H7 (cell line): ENCODE results near the gene CRYBA4. TPM values are rescaled to one million over a fixed set of nuclear protein-coding genes. Genes with fewer than 3 reads are reported as not detected.
A peak's percentile ranks its signal among the peaks of the same experiment; 100 is the strongest.

Source experiments
- DNase-seq: peaks from one replicate; pipeline ENCODE4 v3.0.0; 2012
- H3K27me3 ChIP-seq: 2 replicates; pipeline ENCODE4 v1.6.0; 2011; ENCODE audit warnings: mild to moderate bottlenecking, low read length; ENCODE audit not compliant: control insufficient read depth, insufficient read depth
- H3K36me3 ChIP-seq: replicated peaks from 2 replicates; pipeline ENCODE4 v1.5.1; 2011; ENCODE audit warnings: low read length; ENCODE audit not compliant: control insufficient read depth, insufficient read depth
- H3K4me3 ChIP-seq: 2 replicates; pipeline ENCODE4 v1.5.1; 2011; ENCODE audit warnings: low read depth, mild to moderate bottlenecking, control low read depth, low read length, moderate library complexity; ENCODE audit not compliant: insufficient read depth
- total RNA-seq: library from RNA; depleted of rRNA; stranded (reverse); fragments of >200 nt; shearing (Covaris generic); gene quantifications from 2 replicates; pipeline ENCODE4 v1.2.3, GENCODE V29; 2014

The CRYBA4 gene
- total RNA-seq, 1 experiment from 2014 or later, result not detected

DNA sequence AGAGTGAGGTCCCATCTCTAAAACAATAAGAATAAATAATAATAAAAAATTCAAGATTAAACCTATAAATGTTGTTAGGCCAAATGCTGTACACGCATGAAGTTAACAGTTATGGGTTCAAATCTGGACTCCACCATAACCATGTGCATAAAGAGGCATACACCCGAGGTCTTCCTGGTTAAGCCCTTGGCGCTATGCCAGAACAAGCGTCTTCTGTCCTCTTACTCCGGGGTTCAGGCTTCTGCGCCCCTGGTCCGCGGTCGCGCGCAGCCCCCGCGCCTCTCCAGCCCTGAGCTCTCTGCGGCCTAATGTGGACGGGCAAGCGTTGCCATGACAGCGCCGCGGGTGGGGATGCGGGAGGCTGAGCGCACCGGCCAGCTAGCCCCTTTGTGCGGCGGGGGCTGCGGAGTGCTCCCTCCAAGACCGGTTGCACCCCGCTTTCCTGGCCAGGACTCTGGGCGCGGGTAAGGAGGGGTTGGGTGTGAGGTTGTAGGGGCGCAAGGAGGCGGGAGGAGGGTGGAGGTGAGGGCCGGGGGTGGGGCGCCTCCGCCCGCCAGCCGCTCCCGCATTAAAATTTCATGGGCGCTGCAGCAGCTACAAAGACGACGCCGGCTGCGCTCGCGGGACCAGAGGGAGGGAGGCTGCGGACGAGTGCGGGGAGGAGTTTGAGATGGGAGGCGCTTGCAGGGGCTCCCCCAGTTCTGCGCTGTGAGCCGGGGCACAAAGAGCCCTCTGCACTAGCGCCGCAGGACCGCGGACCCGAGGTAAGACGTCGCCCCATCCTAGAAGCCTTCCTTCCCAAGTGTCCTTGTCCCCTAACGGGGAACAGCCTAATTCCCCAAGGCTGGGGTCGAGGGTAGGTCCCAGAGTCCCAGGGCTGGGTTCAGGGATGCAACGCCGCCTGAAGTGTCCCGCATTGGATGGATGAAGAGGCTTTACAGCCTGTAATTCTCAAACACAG is 35.4 kb downstream of the CRYBA4 start, which contains the start of gene MIAT:
TSS of gene MIAT (plus strand) at position 698 of the 961 bp plus-strand sequence.
- H3K4me3 ChIP-seq, result peak within 1 kb of the TSS; percentile 56
- DNase-seq, result peak; percentile 92
- H3K36me3 ChIP-seq, result no peaks in the 10 kb centered on the region; the same call in 1 of the 2 replicates
- H3K27me3 ChIP-seq, result peaks cover 18% of the 10 kb centered on the region

DNA sequence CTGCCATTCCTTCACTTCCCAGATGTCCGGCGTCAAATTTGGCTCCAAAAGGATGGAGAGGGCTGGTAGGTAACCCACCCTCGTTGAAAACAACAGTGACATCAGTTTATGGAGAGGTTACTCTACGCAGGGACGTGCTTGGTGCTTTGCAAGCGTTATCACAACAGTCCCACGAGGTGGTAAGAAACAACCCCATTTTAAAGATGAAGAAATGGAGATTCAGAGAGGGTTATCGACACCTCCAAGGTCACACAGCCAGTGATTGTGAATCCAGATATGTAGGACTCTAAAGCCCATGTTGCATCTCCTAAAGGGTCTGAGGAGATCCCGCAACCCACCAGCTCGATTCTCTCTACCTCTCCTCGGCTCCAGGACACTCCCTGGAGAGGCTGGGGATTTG is 36.4 kb downstream of the CRYBA4 start:
- DNase-seq, result no peak
- Histone ChIP-seq H3K27me3 (peaks cover 18% of the 10 kb centered on the region), H3K36me3 (peaks cover 2% of the 10 kb centered on the region), H3K4me3 (peak overlapping the region; percentile 56)

DNA sequence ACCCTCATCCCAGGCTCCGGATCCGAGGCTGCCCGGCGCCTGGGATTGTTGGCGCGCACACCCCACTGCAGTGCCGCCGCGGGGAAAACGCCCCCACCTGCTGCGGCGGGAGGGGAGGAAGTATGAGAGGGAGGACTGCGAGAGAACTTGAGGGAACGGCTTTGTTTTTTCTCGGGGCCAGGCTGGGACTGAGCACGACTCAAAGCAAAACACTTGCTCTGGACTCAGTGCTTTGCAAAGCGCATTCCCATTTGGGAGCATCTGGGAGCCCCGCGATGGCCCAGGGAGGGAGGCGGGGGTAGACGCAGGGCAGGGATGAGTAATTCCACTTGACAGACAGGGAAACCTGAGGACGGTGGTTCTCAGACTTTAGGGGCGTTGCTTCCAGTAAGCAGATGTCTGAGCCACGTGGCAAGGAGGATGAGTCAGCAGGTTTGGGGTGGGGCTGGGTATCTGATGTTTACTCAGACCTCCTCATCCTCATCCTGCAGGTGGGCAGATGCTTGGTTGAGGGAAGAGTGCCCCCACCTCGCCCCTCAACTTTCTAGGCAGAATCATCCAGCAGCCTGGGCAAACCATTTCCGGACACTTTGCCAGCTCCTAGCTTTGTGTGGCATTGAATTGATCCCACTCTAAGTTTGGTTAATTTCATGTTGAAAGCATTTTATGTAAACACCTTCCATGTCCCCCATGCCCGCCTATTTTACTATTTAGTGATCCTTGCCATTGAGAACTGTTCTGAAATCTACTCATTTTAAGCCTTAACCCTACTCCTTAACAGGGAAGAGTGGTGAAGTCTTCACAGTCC is 37.1 kb downstream of the CRYBA4 start:
- peak; percentile 93 for DNase-seq
- H3K27me3 ChIP-seq, result peaks cover 18% of the 10 kb centered on the region
- H3K4me3 ChIP-seq, result peak overlapping the region; percentile 56
- H3K36me3 ChIP-seq, result peaks cover 2% of the 10 kb centered on the region

DNA sequence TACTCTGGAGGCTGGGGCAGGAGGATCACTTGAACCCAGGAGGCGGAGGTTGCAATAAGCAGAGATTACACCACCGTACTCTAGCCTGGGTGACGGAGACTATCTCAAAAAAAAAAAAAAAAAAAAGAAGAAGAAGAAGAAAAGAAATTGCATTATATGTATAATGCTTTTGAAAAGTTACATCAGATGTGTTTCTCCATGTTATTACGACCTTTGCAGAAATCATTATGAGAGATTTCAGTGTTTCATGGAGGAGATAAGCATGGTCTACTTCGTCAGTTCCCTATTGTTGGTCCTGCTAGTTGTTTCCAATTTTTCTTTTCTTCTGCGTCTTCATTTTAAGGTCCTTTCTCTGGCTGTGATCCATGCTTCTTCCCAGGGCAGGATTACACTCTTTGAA is 38.6 kb downstream of the CRYBA4 start:
- Histone ChIP-seq H3K27me3 (peaks cover 18% of the 10 kb centered on the region), H3K36me3 (peaks cover 4% of the 10 kb centered on the region), H3K4me3 (no peak overlapping the region)
- DNase-seq, result no peak

DNA sequence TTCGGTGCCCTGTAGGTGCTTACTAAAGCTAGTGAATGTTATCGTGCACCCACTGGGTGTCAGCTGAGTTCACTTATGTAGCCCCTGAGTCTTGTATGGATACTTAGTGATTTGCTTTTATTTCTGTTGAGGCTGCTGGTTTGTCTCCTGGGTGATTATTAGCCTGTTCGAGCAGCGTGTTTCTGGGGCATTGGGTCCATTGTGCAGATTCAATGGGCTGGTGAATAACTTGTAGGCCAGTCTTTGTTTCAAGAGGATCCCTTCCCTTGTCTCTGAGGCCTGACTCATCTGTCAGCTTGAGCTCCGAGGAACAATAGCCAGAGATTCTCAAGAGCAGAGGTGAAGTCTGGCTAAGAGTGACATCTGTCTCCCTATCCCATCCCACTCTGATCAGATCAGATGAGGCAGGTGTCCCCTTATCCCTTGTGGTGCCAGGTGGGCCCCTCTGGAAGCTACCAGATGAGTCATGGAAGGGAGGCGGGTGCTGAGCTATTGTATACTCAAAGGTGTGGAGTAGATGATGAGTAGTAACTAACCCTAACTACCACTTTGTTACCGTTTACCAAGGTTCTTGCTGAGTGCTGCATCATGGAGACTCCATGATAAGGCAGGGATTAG is 39.3 kb downstream of the CRYBA4 start:
- DNase-seq, result peak; percentile 54
- Histone ChIP-seq H3K4me3 (no peak overlapping the region), H3K27me3 (peaks cover 18% of the 10 kb centered on the region), H3K36me3 (peaks cover 6% of the 10 kb centered on the region)

DNA sequence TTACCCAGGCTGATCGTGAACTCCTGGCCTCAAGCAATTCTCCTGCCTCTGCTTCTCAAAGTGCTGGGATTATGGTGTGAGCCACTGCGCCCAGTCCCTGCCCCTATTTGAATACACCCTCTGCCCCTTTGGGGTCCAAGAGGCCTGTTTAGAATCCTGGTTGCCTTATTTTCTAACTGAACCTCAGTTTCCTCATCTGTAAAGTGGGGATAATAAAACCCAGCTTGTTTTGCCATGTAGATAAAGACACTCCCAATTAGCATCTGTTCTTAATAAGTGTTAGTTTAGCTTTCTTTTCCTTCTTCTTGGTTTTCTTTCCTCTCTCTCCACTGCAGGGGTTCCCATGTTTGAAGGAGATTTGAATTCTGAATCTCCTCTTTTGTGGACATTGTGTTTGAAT is 40.4 kb downstream of the CRYBA4 start:
- no peak for DNase-seq

DNA sequence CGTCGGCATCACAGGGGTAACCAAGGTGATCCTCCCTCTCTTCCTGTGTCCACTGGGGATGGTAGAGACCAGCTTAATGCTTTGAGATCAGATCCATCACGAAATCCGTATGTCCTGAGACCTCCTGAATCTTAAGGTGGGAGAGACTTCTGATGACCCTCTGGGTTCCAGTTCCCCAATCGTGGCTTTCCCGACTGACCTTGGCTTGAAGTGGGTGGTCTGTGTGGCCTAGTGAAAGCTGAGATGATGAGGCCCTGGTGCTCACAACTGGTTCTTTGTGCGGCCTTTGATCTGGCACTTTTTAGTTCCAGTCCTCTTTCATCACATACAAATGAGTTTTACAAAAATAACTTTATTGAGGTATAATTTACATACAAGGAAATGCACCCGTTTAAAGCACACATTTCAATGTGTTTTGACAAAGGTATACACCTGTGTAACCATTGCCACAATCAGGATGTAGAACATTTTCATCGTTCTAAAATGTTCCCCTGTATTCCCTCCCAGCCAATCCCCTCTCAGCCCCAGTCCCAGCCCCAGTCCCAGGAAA is 41.7 kb downstream of the CRYBA4 start:
- peaks cover under 1% of the 10 kb centered on the region for H3K27me3 ChIP-seq
- DNase-seq, result no peak
- H3K4me3 ChIP-seq, result no peak overlapping the region
- peaks cover 11% of the 10 kb centered on the region for H3K36me3 ChIP-seq

More for the DNA sequence above, 40.4 kb downstream of the CRYBA4 start:
- Histone ChIP-seq H3K36me3 (peaks cover 11% of the 10 kb centered on the region), H3K27me3 (peaks cover 13% of the 10 kb centered on the region), H3K4me3 (no peak overlapping the region)

DNA sequence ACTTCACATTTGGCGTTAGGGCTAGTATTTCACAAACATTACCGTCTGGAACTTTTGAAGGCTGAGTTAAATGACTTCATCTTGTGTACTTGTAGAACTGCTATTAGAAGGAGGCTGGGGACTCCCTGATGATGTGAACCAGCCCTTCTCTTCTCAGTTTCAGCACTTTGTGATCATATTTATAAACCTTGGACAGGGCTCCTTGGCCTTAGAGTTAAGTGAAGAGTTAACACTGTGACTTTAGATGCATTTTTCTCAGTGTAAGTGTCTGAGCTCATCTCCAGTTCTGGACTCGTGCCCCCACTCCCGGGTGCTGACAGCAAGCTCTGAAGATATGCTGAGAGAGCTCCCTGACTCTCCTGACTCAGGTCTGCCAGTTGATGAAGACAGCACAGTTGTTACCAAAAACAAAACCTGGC is 44.1 kb downstream of the CRYBA4 start:
- no peak for DNase-seq
- Histone ChIP-seq H3K27me3 (no peaks in the 10 kb centered on the region), H3K4me3 (no peak overlapping the region), H3K36me3 (peaks cover 15% of the 10 kb centered on the region)

DNA sequence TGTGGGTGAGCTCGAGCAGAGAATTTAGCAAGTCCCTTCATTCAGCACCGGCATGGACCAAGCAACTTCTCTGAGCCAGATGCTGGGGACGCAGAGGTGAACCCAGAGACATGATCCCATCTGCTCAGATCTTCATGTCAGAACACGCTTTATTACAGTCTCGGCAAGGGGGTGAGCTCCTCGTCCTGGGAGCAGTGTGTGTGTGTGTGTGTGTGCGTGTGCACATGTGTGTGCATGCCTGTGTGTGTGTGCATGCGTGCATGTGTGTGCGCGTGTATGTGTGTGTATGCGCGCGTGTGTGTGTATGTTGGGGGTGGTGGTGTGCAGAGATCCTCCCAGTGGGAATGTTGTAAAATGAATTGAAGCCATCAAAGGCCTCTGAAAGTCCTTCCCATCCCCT is 45.4 kb downstream of the CRYBA4 start:
- Histone ChIP-seq H3K36me3 (peaks cover 15% of the 10 kb centered on the region), H3K4me3 (no peak overlapping the region), H3K27me3 (no peaks in the 10 kb centered on the region)
- no peak for DNase-seq

DNA sequence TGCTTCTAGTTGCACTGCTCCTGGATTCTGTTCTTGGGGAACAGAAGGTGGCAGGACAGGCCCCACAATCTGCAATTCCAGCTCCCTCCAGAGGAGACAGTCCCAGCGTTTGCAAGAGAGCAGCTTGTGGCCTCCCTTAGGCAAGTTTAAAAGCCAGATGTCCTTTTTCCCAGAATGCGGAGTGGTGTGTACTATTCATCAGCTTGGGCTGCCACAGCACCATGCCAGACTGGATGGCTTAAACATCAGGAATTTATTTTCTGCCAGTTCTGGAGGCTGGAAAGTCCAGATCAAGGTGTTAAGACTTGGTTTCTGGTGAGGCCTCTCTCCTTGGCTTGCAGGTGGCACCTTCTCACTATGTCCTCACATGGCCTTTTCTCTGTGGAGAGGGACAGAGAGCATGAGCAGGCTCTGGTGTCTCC is 47.3 kb downstream of the CRYBA4 start:
- peak; percentile 78 for DNase-seq
- H3K27me3 ChIP-seq, result no peaks in the 10 kb centered on the region
- H3K36me3 ChIP-seq, result peaks cover 13% of the 10 kb centered on the region
- H3K4me3 ChIP-seq, result no peak overlapping the region

DNA sequence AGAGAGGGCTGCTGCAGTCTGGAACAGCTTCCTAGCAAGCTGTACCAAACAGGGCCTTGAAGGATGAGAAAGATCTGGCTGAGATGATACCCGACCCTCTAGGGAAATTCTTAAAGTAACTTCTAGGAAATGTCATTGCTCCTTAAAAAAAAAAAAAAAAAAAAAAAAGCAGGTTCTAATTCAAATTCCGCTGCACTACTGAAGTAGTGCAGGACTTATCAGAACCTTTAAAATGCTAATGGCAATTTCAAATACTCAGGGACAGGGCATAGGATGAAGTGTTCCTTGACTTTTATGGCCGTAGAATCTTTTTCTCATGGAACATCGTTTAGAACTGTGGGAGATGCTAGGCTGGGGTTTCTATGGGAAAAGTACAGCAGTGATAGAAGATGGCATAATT is 48.7 kb downstream of the CRYBA4 start:
- Histone ChIP-seq H3K4me3 (no peak overlapping the region), H3K36me3 (peaks cover 10% of the 10 kb centered on the region), H3K27me3 (no peaks in the 10 kb centered on the region)
- no peak for DNase-seq

DNA sequence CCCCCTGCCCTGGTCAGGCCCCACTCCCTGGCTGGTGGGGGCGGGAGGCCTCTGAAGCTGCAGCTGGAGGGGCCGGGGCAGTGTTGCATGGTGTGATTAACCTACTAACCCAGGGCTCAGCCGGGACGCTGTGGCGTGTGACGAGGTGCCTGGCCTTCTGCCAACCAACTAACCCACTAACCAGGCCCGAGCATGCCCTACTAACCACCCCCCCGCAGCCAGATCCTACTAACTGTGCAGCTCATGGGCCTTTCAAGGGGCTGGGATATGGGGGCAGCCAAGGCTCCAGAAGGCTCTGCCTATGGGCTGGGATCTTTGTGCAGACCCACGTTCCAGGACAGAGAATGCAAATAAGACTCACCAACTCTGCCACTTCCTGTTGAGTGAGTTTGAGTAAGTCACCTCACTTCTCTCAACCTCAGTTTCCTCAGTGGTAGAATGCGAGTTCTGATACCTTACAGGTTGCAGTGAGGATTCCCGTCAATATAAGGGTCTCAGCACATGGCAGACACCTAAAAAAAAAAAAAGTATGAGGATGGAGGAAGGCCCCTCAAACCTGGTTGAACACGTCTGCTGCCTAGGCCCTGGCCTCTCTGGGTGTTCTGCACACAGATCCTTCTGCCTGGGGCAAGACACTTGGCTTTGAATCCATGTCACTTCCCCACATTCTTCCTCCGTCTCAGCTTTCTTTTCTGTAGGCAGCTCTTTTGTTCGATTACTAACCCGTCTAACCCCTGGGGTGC is 49.7 kb downstream of the CRYBA4 start:
- peak; percentile 44 for DNase-seq
- Histone ChIP-seq H3K27me3 (no peaks in the 10 kb centered on the region), H3K36me3 (peaks cover 5% of the 10 kb centered on the region), H3K4me3 (no peak overlapping the region)

DNA sequence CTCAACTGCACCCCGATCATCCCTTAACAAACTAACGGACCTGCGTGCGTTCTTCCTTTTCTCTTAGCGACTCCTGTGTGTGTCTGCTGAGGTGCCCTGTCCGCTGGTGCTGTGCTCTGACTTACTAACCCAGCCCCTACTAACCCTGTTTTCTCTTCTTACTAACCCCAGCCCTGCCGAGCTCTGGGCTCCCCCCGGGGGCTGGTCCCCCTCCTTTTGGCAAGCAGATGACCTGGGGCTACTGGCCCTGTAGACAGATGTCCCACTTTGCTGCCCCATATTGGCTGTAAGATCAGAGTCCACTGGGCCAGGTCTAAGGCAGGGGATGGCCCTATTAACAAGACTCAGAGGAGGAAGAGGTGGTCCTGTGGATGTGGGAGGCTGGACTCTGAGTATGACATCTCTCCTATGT is 50.3 kb downstream of the CRYBA4 start:
- Histone ChIP-seq H3K27me3 (no peaks in the 10 kb centered on the region), H3K4me3 (peak overlapping the region; percentile 13; the same call in 1 of the 2 replicates), H3K36me3 (peaks cover 5% of the 10 kb centered on the region)
- peak; percentile 51 for DNase-seq
